ENCODE measurements around the gene FGF1.
"Not testable (repeated sequence)": the region's sequence is repeated elsewhere in the genome, so short reads cannot be mapped to it uniquely, and the experiment has no call there.

FGF1 gene

DNA sequence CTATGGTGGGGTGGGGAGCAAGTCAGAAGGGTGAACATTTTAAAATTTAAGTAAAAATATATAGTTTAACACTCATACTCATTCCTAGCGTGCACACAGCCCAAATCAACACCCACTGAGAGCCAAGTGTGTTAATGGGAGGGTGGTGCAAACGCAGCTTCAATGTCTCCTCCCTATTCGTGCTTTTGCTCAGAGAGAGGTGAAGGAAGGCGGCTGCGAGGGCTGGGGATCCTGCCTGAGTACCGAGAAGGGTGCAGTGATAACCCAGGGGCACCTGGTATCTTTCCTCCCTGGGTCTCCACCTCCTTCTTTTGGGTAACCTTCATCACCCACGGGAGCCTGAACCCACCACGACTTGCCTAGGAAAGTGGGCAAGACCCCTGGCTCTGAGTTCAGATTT lies 35.0 kb downstream of the FGF1 start:
- no peaks in the 10 kb centered on the region for H3K36me3 ChIP-seq
- no peak overlapping the region for H3K4me3 ChIP-seq
- no peaks in the 10 kb centered on the region for H3K9me3 ChIP-seq
- intact Hi-C loops (cut with DNase I; ENCODE audit: low total_unique reads) = no loop called here
- TF ChIP-seq, protein P1, sequence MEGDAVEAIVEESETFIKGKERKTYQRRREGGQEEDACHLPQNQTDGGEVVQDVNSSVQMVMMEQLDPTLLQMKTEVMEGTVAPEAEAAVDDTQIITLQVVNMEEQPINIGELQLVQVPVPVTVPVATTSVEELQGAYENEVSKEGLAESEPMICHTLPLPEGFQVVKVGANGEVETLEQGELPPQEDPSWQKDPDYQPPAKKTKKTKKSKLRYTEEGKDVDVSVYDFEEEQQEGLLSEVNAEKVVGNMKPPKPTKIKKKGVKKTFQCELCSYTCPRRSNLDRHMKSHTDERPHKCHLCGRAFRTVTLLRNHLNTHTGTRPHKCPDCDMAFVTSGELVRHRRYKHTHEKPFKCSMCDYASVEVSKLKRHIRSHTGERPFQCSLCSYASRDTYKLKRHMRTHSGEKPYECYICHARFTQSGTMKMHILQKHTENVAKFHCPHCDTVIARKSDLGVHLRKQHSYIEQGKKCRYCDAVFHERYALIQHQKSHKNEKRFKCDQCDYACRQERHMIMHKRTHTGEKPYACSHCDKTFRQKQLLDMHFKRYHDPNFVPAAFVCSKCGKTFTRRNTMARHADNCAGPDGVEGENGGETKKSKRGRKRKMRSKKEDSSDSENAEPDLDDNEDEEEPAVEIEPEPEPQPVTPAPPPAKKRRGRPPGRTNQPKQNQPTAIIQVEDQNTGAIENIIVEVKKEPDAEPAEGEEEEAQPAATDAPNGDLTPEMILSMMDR (IDR thresholded peaks at IDR 0.05) = no peak
- peaks cover 0 to 27% (median 15%) of the 10 kb centered on the region in 4 donors for H3K4me1 ChIP-seq
- DNase-seq = no peak
- H3K27me3 ChIP-seq = no peaks in the 10 kb centered on the region
- H3K27ac ChIP-seq = no peak overlapping the region

DNA sequence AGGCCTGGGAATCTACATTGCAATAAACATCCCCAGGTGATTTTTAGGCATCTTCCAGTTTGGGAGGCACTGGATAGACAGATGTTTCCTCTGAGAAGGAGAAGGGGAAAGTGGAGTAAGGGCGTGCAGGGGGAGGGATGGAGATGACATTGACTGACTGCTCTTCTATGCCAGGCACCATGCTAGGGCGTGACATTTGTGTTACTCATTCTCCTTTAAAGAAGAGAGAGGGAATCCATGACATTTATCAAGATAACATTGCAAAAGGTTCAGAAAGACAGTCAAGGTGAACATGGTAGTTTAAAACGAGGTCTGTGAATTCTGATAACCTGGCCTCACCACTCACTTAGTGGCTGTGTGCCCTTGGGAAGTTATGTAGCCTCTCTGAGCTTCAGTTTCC lies 35.8 kb downstream of the FGF1 start:
- H3K36me3 ChIP-seq = no peaks in the 10 kb centered on the region
- no peaks in the 10 kb centered on the region for H3K27me3 ChIP-seq
- no peak overlapping the region for H3K4me3 ChIP-seq
- TF ChIP-seq, protein P1 (IDR thresholded peaks at IDR 0.05) = no peak
- no peak for DNase-seq
- H3K4me1 ChIP-seq = peaks cover 0 to 27% (median 14%) of the 10 kb centered on the region in 4 donors
- intact Hi-C loops (cut with DNase I; ENCODE audit: low total_unique reads) = no loop called here
- no peak overlapping the region for H3K27ac ChIP-seq
- no peaks in the 10 kb centered on the region for H3K9me3 ChIP-seq

DNA sequence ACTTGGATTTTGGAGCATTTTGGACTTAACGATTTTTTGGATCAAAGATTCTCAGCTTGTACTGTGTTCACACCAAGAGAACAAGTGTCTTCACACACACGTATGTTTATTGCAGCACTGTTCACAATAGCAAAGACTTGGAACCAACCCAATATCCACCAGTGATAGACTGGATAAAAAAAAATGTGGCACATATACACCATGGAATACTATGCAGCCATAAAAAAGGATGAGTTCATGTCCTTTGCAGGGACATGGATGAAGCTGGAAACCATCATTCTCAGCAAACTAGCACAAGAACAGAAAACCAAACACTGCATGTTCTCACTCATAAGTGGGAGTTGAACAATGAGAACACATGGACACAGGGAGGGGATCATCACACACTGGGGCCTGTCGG lies 37.8 kb downstream of the FGF1 start:
- H3K9me3 ChIP-seq; H3K4me3 ChIP-seq; DNase-seq; H3K27me3 ChIP-seq; H3K27ac ChIP-seq; intact Hi-C loops (cut with DNase I; ENCODE audit: low total_unique reads); H3K36me3 ChIP-seq: not testable (repeated sequence)
- peaks cover 0 to 34% (median 16%) of the 10 kb centered on the region in 4 donors for H3K4me1 ChIP-seq

DNA sequence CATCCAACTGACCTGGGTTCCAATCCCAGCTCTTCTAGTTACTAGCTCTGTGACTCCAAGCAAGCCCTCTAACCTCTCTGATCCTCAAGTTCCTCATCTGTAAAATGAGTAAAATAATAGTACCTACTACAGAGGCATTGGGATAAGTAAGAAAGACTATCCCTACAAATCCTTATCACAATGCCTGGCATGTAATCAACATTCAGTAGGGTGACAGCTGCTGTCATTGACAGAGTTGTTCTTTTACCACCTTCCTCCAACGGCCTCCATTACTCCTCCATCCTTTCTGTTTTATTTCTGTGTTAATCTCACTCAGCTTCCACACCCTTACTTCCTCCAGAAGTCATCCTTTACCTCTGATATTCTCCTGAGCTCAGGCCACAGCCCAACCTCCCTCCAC lies 40.4 kb downstream of the FGF1 start:
- intact Hi-C loops (cut with DNase I; ENCODE audit: low total_unique reads) = no loop called here
- H3K36me3 ChIP-seq = no peaks in the 10 kb centered on the region
- H3K4me3 ChIP-seq = peak overlapping the region; percentile 23 to 33
- H3K27ac ChIP-seq = peak overlapping the region; percentile 68 to 75
- no peaks in the 10 kb centered on the region for H3K9me3 ChIP-seq
- peaks cover 0 to 32% (median 12%) of the 10 kb centered on the region in 4 donors for H3K4me1 ChIP-seq
- no peak for DNase-seq
- no peaks in the 10 kb centered on the region for H3K27me3 ChIP-seq
- TF ChIP-seq, protein P1 (IDR thresholded peaks at IDR 0.05) = no peak

DNA sequence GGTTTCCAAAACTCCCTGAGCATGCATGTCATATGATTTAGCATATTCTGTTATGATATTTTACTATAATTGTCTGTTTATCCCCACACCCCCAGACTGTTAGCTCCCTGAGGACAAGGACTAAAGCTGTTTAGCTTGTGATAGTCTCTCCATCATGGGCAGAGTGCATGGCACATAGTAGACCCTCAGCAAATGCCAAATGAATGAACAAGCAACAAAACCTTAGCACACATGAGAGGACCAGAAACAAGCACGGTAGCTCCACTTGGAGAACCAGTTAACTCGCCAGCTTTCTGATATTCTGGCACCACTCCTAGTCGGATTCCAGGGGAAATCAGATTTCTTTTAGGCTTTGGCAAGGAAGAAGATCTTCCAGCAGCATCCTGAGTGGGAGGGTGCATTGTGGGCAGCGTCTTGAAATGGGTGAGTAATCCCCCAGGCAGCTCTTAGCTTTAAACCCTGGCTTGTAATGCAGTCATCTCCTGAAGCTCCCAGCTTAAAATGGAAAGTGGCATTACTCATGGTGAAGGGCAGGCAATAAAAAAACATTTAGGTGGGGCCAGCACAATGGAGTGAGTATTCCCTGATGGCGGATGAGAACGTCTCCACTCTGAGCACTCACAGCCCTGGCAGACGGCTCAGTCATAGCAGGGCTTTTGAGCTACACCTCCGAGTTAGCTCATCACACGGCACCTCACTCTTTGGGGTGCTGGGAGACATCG lies 41.1 kb downstream of the FGF1 start:
- Histone ChIP-seq H3K27me3 (no peaks in the 10 kb centered on the region), H3K4me1 (peaks cover 0 to 32% (median 12%) of the 10 kb centered on the region in 4 donors), H3K36me3 (no peaks in the 10 kb centered on the region), H3K9me3 (no peaks in the 10 kb centered on the region), H3K4me3 (peak overlapping the region; percentile 23 to 33), H3K27ac (peak overlapping the region; percentile 68 to 75)
- intact Hi-C loops (cut with DNase I; ENCODE audit: low total_unique reads) = no loop called here
- DNase-seq = peak in 1 of 2 donors; percentile 80
- TF ChIP-seq, protein P1 (IDR thresholded peaks at IDR 0.05) = no peak

DNA sequence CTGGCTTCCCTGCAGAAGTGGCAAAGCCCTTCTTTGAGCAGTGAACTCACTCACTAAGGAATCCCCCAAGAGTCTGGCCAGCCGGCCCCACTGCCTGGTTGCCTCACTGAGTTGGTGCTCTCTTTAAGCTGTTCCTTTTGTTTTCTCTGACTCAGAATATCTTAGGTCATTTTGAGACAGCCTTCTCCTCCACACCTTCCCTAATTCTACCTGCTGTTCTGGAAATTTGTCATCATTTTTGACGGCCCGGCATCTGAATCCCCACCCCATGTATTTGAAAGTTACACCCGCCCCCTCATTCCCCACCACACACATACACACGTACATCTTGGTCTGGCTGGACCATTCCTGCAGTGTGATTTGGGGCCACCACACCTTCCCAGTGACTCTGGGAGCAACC lies 41.8 kb downstream of the FGF1 start:
- intact Hi-C loops (cut with DNase I; ENCODE audit: low total_unique reads) = no loop called here
- no peaks in the 10 kb centered on the region for H3K27me3 ChIP-seq
- peaks cover 0 to 32% (median 12%) of the 10 kb centered on the region in 4 donors for H3K4me1 ChIP-seq
- TF ChIP-seq, protein P1 (IDR thresholded peaks at IDR 0.05) = no peak
- H3K4me3 ChIP-seq = no peak overlapping the region
- H3K9me3 ChIP-seq = no peaks in the 10 kb centered on the region
- DNase-seq = no peak
- no peaks in the 10 kb centered on the region for H3K36me3 ChIP-seq
- peak overlapping the region; percentile 68 to 75 for H3K27ac ChIP-seq
